HEK293 (cell line): ENCODE data around the gene HSF2BP.

Experiments
- CTCF ChIA-PET: fragments of 350-600 bp; formaldehyde crosslinking; extraction: SDS; loops from one replicate; lab custom pipeline; 2021; ENCODE audit warnings: antibody characterized with exemption; lab: Yijun Ruan, JAX
- POLR2A ChIA-PET: fragments of 300-600 bp; formaldehyde crosslinking; extraction: SDS; loops from one replicate; lab custom pipeline; 2020; ENCODE audit warnings: antibody characterized with exemption, inconsistent platforms; lab: Yijun Ruan, JAX
- H3K27ac ChIP-seq: fragments of 200-500 bp; sonication (Bioruptor generic); 2 replicates; pipeline ENCODE4 v1.5.1; 2014; ENCODE audit warnings: low read depth, low read length, control low read depth, inconsistent platforms; ENCODE audit errors: extremely low read depth
- H3K36me3 ChIP-seq, 2 experiments: fragments of 200-500 bp in 1 of 2; sonication (Bioruptor generic) in 1 of 2; 1 replicate in 1 of 2; 2 replicates in 1 of 2; pipeline ENCODE4 v1.5.1; 2014 to 2017; ENCODE audit warnings: inconsistent platforms in 2 of 2, low read length in 2 of 2; ENCODE audit not compliant: control insufficient read depth in 2 of 2, insufficient read depth in 1 of 2
- H3K4me1 ChIP-seq: fragments of 200-500 bp; sonication (Bioruptor generic); 2 replicates; pipeline ENCODE4 v1.5.1; 2014; ENCODE audit warnings: mild to moderate bottlenecking, low read length, inconsistent platforms; ENCODE audit not compliant: control insufficient read depth, insufficient read depth
- H3K4me3 ChIP-seq: 2 replicates; pipeline ENCODE4 v1.5.1; 2011; ENCODE audit warnings: low read depth, mild to moderate bottlenecking, control low read depth, low read length, moderate library complexity
- H3K9me3 ChIP-seq: fragments of 200-500 bp; sonication (Bioruptor generic); 2 replicates; pipeline ENCODE4 v1.5.1; 2014; ENCODE audit warnings: low read depth, low read length, inconsistent platforms; ENCODE audit not compliant: control insufficient read depth, insufficient read depth
- SP3 ChIP-seq: fragments of 450-650 bp; formaldehyde crosslinking; IDR thresholded peaks from 2 replicates; pipeline ENCODE4 v1.5.1; 2016; ENCODE audit warnings: missing biosample characterization, missing genetic modification characterization
- ZBTB17 ChIP-seq: fragments of 450-650 bp; formaldehyde crosslinking; IDR thresholded peaks from 2 replicates; pipeline ENCODE4 v1.5.1; 2016; ENCODE audit warnings: missing biosample characterization, missing genetic modification characterization
- ZNF10 ChIP-seq: fragments of 450-650 bp; formaldehyde crosslinking; IDR thresholded peaks from 2 replicates; pipeline ENCODE4 v1.5.1; 2017; ENCODE audit warnings: missing biosample characterization, missing genetic modification characterization
- ZNF311 ChIP-seq: fragments of 450-650 bp; formaldehyde crosslinking; IDR thresholded peaks from 2 replicates; pipeline ENCODE4 v1.5.1; 2017; ENCODE audit warnings: missing biosample characterization, missing genetic modification characterization, borderline replicate concordance
- ZNF341 ChIP-seq: fragments of 450-650 bp; formaldehyde crosslinking; IDR thresholded peaks from 2 replicates; pipeline ENCODE4; 2016; ENCODE audit warnings: low read depth, missing biosample characterization, missing genetic modification characterization
- ZNF548 ChIP-seq: fragments of 450-650 bp; formaldehyde crosslinking; IDR thresholded peaks from 2 replicates; pipeline ENCODE4 v1.5.1; 2016; ENCODE audit warnings: missing biosample characterization, missing genetic modification characterization
- ZNF596 ChIP-seq: fragments of 450-650 bp; IDR thresholded peaks from 2 replicates; pipeline ENCODE4 v1.5.0; 2018; ENCODE audit warnings: missing biosample characterization, mild to moderate bottlenecking, missing genetic modification characterization, moderate library complexity
- ZNF654 ChIP-seq: fragments of 450-650 bp; formaldehyde crosslinking; IDR thresholded peaks from 2 replicates; pipeline ENCODE4 v1.5.1; 2016; ENCODE audit warnings: low read depth, missing biosample characterization, missing genetic modification characterization
- ZSCAN16 ChIP-seq: fragments of 450-650 bp; formaldehyde crosslinking; IDR thresholded peaks from 2 replicates; pipeline ENCODE4 v1.5.1; 2016; ENCODE audit warnings: missing biosample characterization, missing genetic modification characterization
- TF ChIP-seq, protein P1 (sequence below): fragments of 450-650 bp; formaldehyde crosslinking; IDR thresholded peaks from 2 replicates; pipeline ENCODE4 v1.5.1; 2016; ENCODE audit warnings: missing biosample characterization, missing genetic modification characterization, borderline replicate concordance
- TF ChIP-seq, protein P2 (sequence below): fragments of 450-650 bp; formaldehyde crosslinking; IDR thresholded peaks from 2 replicates; pipeline ENCODE4 v1.5.1; 2016; ENCODE audit warnings: missing biosample characterization, missing genetic modification characterization
- TF ChIP-seq, protein P3 (sequence below): fragments of 450-650 bp; formaldehyde crosslinking; IDR thresholded peaks from 2 replicates; pipeline ENCODE4 v1.5.1; 2016; ENCODE audit warnings: missing biosample characterization, missing genetic modification characterization

HSF2BP gene

GRCh38 chr21:43602266-43603232, 56.7 kb downstream of the HSF2BP start:
- ChIA-PET CTCF (interaction anchor here (0.6 to 2.3 kb wide), 3 partner anchors 9 to 13 kb away, joined by 4 to 11 read pairs (median 8); no protein-coding TSS in a partner anchor), POLR2A (interaction anchor here (0.6 kb wide), 1 partner anchor 467 kb away, joined by 3 read pairs; no protein-coding TSS in a partner anchor)
- Histone ChIP-seq H3K4me1 (no peaks in the 10 kb centered on the region), H3K9me3 (no peaks in the 10 kb centered on the region), H3K36me3 (no peaks in the 10 kb centered on the region), H3K27ac (no peak overlapping the region), H3K4me3 (no peak overlapping the region)
- TF ChIP-seq ZBTB17 (tag by site-specific recombination) (no peak), ZNF311 (tag by site-specific recombination) (no peak), ZNF10 (tag by site-specific recombination) (no peak), ZNF654 (tag by site-specific recombination) (no peak), ZNF596 (no peak), ZNF548 (tag by site-specific recombination) (no peak)
- TF ChIP-seq, protein P1, sequence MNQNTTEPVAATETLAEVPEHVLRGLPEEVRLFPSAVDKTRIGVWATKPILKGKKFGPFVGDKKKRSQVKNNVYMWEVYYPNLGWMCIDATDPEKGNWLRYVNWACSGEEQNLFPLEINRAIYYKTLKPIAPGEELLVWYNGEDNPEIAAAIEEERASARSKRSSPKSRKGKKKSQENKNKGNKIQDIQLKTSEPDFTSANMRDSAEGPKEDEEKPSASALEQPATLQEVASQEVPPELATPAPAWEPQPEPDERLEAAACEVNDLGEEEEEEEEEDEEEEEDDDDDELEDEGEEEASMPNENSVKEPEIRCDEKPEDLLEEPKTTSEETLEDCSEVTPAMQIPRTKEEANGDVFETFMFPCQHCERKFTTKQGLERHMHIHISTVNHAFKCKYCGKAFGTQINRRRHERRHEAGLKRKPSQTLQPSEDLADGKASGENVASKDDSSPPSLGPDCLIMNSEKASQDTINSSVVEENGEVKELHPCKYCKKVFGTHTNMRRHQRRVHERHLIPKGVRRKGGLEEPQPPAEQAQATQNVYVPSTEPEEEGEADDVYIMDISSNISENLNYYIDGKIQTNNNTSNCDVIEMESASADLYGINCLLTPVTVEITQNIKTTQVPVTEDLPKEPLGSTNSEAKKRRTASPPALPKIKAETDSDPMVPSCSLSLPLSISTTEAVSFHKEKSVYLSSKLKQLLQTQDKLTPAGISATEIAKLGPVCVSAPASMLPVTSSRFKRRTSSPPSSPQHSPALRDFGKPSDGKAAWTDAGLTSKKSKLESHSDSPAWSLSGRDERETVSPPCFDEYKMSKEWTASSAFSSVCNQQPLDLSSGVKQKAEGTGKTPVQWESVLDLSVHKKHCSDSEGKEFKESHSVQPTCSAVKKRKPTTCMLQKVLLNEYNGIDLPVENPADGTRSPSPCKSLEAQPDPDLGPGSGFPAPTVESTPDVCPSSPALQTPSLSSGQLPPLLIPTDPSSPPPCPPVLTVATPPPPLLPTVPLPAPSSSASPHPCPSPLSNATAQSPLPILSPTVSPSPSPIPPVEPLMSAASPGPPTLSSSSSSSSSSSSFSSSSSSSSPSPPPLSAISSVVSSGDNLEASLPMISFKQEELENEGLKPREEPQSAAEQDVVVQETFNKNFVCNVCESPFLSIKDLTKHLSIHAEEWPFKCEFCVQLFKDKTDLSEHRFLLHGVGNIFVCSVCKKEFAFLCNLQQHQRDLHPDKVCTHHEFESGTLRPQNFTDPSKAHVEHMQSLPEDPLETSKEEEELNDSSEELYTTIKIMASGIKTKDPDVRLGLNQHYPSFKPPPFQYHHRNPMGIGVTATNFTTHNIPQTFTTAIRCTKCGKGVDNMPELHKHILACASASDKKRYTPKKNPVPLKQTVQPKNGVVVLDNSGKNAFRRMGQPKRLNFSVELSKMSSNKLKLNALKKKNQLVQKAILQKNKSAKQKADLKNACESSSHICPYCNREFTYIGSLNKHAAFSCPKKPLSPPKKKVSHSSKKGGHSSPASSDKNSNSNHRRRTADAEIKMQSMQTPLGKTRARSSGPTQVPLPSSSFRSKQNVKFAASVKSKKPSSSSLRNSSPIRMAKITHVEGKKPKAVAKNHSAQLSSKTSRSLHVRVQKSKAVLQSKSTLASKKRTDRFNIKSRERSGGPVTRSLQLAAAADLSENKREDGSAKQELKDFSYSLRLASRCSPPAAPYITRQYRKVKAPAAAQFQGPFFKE (tag by site-specific recombination) = no peak
- TF ChIP-seq, protein P2, sequence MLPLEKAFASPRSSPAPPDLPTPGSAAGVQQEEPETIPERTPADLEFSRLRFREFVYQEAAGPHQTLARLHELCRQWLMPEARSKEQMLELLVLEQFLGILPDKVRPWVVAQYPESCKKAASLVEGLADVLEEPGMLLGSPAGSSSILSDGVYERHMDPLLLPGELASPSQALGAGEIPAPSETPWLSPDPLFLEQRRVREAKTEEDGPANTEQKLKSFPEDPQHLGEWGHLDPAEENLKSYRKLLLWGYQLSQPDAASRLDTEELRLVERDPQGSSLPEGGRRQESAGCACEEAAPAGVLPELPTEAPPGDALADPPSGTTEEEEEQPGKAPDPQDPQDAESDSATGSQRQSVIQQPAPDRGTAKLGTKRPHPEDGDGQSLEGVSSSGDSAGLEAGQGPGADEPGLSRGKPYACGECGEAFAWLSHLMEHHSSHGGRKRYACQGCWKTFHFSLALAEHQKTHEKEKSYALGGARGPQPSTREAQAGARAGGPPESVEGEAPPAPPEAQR = no peak
- TF ChIP-seq, protein P3, sequence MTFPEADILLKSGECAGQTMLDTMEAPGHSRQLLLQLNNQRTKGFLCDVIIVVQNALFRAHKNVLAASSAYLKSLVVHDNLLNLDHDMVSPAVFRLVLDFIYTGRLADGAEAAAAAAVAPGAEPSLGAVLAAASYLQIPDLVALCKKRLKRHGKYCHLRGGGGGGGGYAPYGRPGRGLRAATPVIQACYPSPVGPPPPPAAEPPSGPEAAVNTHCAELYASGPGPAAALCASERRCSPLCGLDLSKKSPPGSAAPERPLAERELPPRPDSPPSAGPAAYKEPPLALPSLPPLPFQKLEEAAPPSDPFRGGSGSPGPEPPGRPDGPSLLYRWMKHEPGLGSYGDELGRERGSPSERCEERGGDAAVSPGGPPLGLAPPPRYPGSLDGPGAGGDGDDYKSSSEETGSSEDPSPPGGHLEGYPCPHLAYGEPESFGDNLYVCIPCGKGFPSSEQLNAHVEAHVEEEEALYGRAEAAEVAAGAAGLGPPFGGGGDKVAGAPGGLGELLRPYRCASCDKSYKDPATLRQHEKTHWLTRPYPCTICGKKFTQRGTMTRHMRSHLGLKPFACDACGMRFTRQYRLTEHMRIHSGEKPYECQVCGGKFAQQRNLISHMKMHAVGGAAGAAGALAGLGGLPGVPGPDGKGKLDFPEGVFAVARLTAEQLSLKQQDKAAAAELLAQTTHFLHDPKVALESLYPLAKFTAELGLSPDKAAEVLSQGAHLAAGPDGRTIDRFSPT (tag by site-specific recombination) = no peak

DNA sequence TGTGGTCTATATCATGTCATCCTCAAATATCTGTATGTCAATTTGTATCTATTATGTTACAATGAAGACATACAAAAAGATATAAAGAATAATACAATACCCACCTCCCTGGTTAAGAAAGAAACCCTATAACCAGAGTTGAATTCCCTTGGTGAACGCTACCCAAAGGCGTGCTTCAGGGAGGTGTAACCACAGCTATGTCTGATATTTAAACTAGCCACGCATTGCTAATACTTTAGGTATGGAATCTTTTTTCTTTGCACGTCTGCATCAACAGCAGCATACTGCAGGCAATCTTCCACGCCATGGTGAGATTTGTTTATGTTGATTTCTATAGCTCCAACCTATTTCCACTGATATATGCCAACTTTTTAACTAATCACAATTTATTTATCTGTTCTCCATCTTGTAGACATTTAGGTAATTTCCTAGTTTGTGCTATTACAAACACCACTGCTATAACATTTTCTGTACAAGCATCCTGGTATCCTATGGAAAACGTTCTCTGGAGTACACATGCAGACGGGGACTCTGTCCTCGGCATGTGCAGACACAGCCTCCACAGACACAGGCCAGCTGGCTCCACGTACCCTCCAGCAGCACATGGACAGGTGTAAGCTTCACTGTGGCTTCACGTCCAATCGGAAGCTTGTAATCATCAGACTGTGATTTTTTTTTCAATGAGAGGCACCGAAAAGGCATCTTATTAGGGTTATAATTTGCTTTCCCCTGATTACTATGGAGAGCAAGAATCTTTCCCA, 58.5 kb downstream of the HSF2BP start:
- H3K4me1 ChIP-seq = no peaks in the 10 kb centered on the region
- CTCF ChIA-PET = interaction anchor here (0.5 to 2.3 kb wide), 4 partner anchors 11 to 1291 kb away, joined by 3 to 8 read pairs (median 4); no protein-coding TSS in a partner anchor
- POLR2A ChIA-PET = interaction anchor here (1.6 kb wide), 1 partner anchor 15 kb away, joined by 4 read pairs; no protein-coding TSS in a partner anchor

More for the DNA sequence above, 58.5 kb downstream of the HSF2BP start:
- TF ChIP-seq ZNF341 (no peak), ZSCAN16 (tag by site-specific recombination) (no peak), SP3 (tag by site-specific recombination) (no peak)
- TF ChIP-seq, all 188 proteins: peak for 0
- Histone ChIP-seq H3K27ac (no peak overlapping the region), H3K4me3 (no peak overlapping the region), H3K36me3 (no peaks in the 10 kb centered on the region), H3K9me3 (no peaks in the 10 kb centered on the region)
